GM19240 (cell line): ENCODE measurements around the gene MRC2.
"Not testable (repeated sequence)": the region's sequence is repeated elsewhere in the genome, so short reads cannot be mapped to it uniquely, and the experiment has no call there.

ENCODE experiments used
- DNase-seq: peaks from one replicate; pipeline ENCODE4 v3.0.0; 2011; ENCODE audit warnings: low spot score; ENCODE audit not compliant: insufficient read length

MRC2 gene, protein sequence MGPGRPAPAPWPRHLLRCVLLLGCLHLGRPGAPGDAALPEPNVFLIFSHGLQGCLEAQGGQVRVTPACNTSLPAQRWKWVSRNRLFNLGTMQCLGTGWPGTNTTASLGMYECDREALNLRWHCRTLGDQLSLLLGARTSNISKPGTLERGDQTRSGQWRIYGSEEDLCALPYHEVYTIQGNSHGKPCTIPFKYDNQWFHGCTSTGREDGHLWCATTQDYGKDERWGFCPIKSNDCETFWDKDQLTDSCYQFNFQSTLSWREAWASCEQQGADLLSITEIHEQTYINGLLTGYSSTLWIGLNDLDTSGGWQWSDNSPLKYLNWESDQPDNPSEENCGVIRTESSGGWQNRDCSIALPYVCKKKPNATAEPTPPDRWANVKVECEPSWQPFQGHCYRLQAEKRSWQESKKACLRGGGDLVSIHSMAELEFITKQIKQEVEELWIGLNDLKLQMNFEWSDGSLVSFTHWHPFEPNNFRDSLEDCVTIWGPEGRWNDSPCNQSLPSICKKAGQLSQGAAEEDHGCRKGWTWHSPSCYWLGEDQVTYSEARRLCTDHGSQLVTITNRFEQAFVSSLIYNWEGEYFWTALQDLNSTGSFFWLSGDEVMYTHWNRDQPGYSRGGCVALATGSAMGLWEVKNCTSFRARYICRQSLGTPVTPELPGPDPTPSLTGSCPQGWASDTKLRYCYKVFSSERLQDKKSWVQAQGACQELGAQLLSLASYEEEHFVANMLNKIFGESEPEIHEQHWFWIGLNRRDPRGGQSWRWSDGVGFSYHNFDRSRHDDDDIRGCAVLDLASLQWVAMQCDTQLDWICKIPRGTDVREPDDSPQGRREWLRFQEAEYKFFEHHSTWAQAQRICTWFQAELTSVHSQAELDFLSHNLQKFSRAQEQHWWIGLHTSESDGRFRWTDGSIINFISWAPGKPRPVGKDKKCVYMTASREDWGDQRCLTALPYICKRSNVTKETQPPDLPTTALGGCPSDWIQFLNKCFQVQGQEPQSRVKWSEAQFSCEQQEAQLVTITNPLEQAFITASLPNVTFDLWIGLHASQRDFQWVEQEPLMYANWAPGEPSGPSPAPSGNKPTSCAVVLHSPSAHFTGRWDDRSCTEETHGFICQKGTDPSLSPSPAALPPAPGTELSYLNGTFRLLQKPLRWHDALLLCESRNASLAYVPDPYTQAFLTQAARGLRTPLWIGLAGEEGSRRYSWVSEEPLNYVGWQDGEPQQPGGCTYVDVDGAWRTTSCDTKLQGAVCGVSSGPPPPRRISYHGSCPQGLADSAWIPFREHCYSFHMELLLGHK (N-terminal part only)

DNA sequence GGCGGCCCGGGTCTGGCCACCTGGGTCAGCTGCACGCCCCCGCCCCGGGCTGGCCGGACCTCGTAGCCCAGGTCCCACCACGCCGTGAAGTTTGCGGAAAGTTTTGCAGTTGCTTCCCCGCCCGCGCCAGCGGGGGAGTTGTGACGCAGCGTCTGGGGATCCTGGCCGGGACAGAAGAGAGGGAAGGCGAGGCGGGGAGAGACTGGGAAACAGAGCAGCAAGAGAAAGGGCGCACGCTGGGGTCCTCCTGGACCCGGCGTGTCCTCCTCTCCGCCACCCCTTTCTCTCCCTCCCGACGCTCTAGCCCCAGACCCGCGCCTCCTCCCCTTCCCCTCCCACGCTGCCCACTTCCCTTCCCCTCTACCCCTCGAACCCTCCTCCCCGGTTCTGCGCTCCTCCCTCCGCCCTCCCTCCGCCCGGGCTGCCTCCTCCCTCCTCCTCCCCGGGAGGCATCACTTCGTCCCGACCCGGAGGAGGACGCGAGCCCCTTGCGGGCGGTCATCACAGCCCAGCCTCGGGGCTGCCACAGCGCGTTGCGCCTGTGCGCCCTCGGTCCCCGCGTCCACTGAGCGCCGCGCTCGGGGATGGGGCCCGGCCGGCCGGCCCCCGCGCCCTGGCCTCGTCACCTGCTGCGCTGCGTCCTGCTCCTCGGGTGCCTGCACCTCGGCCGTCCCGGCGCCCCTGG lies at the start of gene MRC2:
TSS of gene MRC2 (plus strand) at position 452 of the 685 bp plus-strand sequence. CDS start at position 585, 133 bp downstream.
- DNase-seq, result no peak

DNA sequence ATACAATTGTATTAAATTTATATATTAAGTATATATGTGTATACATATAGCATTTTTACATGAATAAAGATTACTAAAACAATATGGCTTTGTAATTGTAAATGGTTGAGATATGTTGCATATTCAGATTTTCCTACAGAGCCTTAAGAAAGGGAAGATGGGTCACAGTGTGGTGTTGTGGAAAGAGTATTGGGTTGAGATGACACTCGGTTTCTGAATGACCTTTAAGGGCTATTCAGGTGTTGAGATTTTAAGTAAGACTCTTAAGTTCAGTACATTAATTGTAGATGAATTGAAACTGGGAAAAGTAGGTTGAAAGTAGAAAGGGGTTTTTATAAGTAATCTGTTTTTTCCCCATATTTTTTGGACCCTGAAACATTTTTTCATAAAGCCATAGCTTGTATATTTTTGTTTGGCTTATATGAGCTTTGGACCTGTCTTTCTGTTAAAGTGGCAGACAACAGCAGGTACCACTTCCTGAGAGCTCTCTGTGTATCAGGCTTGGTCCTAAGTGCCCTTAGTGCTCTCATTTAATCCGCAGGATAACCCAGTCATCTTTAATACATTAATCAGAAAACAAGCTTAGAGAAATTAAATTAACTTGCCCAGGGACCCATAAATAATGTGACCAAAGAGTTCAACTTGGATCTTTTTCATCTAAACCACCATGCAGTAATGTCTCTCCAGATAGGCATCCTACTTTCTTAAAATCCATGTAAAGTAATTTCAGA lies 48.5 kb upstream of the MRC2 start:
- no peak for DNase-seq

DNA sequence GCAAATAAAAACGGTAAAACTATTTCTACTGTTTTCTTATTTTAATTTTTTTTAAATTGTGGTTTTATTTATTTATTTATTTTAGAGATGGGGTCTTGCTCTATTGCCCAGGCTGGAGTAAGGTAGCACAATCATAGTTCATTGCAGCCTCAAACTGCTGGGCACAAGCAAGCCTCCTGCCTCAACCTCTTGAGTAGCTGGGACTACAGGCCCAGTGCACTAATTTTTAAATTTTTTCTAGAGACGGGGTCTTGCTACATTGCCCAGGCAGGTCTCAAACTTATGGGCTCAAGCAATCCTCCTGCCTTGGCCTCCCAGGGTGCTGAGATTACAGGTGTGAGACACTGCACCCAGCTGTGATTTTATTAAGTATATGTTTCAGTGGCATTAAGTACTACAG lies 46.5 kb upstream of the MRC2 start:
- no peak for DNase-seq

DNA sequence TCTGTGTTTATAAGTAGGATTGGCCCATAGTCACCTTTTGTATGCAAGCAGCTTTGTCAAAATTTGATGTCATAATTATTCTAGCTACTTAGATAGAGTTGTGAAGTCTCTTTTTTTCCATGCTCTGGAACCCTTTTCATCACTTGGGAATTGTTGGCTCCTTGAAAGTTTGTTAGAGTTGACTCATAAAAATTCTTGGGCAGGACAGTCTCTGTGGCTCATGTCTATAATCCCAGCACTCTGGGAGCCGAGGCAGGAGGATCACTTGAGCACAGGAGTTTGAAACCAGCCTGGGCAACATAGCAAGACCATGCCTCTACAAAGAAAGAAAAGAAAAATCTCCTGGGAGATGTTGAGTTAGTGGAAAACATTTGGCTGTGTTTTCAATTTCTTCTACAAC lies 45.7 kb upstream of the MRC2 start:
- DNase-seq, result no peak

DNA sequence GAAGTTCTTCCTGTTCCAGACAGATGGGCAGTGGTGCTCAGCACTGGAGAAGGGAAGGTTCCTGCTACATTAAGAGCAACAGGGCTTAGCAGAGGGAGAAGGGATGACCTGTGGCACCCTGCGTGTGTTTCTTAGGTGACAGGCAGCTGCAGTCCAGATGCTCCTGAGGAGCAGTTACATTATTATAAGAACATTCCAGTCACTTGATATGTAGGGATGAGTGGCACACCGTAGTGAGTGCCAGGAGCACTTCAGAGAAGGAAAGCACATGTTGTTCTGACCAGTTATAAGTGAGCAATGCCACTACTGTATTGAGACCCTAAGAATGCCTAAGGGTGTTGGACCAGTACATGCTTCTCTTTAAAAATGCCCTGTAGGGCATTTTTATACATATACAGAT lies 39.9 kb upstream of the MRC2 start:
- DNase-seq, result no peak

DNA sequence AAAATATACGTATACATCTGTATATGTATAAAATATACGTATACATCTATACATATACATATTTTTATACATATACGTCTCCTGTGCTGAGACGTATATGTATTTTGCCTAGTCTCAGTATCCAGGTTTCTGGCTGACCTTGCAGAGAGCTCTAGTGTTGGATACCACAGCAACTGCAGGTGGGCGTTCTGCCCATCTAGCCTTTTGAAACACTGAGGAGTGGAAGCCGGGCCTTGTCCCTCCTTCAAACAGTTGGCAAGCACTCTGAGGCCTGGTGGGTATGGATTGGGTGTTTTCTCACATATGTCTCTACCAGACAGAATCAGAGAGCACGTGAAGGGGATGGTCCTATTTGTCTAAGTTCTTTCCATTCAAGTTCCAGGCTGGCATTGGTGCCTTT lies 39.4 kb upstream of the MRC2 start:
- DNase-seq, result no peak

DNA sequence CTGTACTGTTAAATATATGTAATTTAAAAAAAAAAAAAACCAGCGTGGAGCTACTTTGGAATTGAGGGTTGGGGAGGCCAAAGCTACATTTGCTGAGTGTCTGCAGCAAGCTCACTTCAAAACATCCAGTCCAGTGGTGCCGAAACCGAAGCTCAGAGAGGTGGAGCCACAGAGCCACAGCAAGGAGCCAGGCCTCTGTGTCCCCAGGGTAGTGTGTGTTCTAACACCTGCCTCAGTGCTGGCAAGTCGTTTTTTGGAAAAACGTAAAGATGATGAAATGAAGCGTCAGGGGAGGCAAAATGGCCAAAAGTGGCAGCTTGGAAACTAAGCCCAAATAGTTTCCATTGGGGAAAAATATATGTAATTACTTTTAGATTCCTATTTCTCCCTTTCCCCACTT lies 36.1 kb upstream of the MRC2 start:
- DNase-seq, result no peak

DNA sequence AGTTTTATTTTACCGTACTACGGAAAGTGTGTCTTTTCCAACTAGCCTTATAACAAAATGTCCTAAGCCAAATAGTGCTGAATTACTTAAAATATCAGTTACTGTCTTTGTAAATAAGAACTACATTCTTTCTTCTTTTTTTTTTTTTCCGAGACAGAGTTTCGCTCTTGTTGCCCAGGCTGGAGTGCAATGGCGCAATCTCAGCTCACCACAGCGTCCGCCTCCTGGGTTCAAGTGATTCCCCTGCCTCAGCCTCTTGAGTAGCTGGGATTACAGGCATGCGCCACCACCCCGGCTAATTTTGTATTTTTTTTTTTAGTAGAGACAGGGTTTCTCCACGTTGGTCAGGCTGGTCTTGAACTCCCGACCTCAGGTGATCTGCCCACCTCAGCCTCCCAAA lies 35.6 kb upstream of the MRC2 start:
- DNase-seq, result not testable (repeated sequence)

DNA sequence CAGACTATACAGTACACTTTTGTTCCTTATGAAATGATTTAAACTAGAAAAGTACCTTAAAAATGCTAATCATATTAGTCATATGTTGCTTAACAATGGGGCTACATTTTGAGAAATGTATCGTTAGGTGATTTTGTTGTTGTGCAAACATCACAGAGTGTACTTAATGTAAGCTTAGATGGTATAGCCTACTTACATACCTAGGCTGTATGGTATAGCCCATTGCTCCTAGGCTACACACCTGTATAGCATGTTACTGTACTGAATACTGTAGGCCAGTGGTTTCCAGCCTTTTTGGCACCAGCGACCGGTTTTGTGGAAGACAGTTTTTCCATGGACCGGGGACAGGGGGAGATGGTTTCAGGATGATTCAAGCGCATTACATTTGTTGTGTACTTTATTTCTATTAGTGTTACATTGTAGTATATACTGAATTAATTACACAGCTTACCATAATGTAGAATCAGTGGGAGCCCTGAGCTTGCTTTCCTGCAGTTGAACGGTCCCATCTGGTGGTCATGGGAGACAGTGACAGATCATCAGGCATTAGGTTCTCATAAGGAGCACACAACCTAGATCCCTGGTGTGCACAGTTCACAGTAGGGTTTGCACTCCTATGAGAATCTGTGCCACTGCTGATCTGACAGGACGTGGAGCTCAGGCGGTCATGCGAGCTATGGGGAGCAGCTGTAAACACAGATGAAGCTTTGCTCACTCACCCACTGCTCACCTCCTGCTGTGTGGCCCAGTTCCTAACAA lies 35.0 kb upstream of the MRC2 start:
- DNase-seq, result no peak

DNA sequence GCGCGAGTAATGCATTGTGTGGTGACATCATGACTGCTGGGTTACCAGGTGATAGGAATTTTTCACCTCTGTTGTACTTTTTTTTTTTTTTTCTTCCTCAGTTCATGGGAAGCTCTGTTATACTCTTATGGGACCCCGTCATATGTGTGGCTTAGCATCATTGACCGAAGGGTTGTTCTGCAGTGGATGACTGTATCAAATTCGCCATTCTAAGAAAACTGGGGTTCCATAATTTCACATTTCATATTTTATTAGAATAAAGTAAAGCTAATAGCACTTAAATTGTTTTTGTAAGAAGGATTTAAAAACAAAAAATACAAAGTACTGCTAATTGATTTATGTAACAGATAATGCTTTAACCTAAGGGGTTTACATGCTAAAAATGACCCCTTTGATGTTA lies 32.0 kb upstream of the MRC2 start:
- DNase-seq, result no peak

DNA sequence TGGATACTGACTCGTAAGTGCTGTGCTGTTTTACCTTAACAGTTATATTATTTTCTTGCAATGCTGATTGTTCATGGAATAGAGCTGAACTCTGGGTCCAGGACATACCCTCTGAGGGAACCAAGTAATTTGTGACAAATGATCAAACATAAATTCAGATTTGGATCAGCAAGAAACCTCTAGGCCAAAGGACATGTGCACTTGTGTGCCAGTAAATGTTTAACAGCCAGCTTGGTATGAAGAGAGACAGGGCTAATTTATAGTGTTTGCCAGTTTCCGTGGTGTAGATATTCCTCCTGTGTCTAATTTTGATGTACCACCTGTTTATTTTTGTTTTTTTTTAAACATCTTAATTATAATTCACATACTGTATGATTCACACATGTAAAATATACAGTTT lies 30.8 kb upstream of the MRC2 start:
- no peak for DNase-seq

DNA sequence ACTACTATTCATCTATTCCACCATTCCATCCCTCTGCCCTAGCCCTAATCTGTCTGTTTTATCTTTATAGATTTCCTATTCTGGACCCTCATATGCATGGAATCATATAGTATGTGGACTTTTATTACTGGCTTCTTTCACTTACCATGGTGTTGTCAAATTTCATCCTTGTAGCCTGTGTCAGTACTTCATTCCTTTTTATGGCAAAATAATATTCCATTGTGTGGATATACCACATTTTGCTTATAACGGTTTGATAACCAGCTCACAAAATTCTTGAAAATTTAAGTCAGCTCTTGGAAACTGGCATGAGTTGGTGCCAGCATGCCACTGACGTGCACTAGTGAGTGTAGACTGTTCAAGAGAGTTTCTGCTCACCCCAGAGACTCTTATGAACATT lies 30.3 kb upstream of the MRC2 start:
- no peak for DNase-seq

DNA sequence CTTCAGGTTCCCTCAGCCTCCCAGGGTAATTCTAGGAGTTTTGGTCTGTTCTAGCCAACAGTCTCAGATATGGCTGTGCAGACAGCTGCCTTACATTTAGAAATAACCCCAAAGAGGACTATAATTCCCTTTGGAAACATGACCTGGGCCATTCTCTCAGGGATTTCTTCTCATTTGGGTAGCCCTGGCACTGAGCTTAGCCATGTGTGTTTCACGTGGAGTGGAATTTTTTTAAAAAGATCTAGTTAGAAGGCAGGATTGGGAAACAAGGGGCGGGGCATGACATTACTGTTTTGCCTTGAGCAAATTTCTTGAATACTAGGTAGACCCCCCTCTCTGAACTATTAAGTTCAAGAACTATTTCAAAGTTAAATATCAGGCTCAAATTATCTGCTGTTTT lies 29.6 kb upstream of the MRC2 start:
- no peak for DNase-seq

DNA sequence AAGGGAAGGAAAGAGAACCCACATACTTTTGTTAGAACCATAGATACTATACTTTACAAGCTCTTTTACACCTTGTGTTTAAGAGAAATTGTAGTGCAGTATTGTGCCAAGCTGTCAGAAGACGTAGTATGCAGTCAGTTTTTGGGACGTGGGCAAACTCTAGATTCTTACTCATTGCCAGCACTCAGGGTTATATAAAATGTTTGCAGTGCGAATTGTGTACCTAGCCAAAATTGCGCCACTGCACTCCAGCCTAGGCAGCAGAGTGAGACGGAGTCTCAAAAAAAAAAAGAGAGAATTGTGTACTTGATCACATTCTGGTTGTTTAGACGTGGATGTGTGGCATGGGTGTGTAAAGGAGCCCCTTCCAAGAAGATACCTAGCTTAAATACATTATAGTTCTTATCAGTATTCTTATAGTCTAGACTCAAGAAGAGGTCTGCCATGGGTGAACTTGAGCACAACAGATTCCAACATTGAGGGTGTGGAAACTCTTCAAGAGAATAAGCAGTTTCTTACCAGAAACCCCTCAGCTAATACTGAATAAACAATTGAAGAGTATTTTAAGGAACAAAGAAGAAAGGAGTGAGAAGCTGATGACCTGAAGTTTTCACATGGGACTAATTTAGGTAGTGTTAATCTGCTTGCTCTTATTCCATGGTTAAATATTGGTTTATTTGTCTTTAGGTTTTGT lies 27.4 kb upstream of the MRC2 start:
- no peak for DNase-seq

DNA sequence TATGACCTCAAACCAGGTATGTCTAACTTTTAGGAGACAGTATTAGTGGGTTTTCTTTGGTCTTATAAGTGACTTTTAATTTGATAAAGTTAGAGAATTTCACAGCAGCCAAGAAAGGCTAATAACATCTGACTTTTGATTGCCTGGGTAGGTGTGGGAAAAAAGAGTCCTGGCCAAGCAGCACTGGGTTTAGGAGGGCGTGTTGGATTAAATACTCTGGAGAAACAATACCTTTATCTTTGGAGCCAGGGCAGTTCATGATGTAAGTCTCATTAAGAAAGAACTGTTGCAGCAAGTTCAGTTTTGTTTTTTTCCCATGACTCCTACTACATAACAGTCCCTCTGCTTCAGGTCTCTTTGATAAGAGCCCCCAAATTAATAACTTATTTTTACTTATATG lies 26.7 kb upstream of the MRC2 start:
- no peak for DNase-seq

DNA sequence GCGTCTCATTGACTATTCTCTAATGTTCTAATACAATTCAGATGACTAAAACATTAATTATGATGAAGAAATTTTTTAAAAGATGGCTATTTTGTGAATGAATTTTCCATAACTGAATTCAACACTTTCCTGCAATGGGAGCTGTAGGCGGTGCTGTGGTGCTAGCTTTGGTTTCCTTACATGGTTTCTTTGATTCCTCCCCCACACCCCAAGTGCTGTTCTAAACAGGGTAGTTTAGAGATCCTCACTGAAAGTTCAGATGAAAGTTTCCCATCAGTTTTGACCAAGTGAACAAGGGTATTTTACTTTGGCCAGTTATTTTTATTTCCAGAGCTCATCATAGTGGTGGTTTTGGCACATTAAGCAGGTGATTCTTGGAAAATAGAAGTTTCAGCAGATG lies 26.0 kb upstream of the MRC2 start:
- DNase-seq, result no peak

DNA sequence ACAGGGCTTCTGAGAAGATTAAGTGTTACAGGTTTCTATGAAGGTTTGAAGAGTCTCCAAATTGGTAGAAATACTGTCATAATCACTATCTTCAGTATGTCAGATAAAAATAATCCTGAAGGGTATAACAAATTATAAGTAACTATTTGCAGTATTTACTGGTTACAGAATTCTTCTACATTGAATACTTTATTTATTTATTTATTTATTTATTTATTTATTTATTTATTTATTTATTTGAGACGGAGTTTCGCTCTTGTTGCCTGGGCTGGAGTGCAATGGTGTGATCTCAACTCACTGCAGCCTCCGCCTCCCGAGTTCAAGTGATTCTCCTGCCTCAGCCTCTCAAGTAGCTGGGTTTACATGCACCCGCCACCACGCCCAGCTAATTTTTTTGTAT lies 23.7 kb upstream of the MRC2 start:
- DNase-seq, result not testable (repeated sequence)

DNA sequence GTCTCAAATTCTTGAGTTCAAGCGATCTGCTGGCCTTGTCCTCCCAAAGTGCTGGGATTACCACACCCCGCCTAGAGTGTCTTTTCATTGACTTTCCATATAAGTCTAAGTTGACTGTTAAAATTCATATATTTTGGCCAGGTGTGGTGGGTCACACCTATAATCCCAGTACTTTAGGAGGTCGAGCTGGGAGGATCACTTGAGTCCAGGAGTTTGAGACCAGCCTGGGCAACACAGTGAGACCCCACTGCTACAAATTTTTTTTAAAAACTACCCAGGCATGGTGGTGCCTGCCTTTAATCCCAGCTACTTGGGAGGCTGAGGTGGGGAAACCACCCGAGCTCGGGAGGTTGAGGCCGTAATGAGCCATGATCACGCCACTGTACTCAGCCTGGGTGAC lies 21.9 kb upstream of the MRC2 start:
- DNase-seq, result no peak

DNA sequence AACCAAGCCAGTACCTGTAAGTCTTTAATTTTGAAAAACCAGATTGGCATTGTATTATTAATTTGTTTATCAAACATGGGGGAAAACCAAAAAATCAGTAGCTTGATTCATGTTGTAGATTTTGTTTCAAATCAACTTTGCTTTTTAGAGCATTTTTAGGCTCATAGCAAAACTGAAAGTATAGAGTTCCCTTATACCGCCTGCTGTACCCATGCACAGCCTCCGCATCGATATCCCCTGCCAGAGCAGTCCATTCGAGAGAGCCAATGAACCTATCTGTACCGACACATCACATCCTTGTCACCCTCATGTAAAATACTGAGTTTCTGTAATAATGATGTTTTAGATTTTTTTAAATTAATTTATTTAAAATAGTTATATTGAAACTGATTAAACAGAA lies 16.2 kb upstream of the MRC2 start:
- DNase-seq, result no peak
